Suprapubic skin (tissue), 4 donors: Measurements from ENCODE around the gene PSMC5.

Source experiments
- EP300 ChIP-seq: sonication (generic); formaldehyde crosslinking; IDR thresholded peaks from one replicate; pipeline ENCODE4 v1.6.1; 2017; ENCODE audit warnings: antibody characterized with exemption
- POLR2A ChIP-seq, 2 donors: fragments of 450-650 bp; IDR thresholded peaks; one replicate each; pipeline ENCODE4 v1.6.1; 2017; ENCODE audit warnings: antibody characterized with exemption in 2 of 2, mild to moderate bottlenecking in 2 of 2, moderate library complexity in 2 of 2
- POLR2AphosphoS5 ChIP-seq, 3 donors: sonication (generic); formaldehyde crosslinking; IDR thresholded peaks; one replicate each; pipeline ENCODE4 v1.6.1; 2017; ENCODE audit warnings: antibody characterized with exemption in 3 of 3
- TF ChIP-seq, protein P1 (sequence below), 2 donors: fragments of 200-600 bp in 1 of 2; fragments of 450-650 bp in 1 of 2; sonication (generic) in 1 of 2; IDR thresholded peaks; one replicate each; pipeline ENCODE4 v1.5.1; 2016 to 2019; ENCODE audit warnings: antibody characterized with exemption in 2 of 2, mild to moderate bottlenecking in 1 of 2, moderate library complexity in 1 of 2

DNA sequence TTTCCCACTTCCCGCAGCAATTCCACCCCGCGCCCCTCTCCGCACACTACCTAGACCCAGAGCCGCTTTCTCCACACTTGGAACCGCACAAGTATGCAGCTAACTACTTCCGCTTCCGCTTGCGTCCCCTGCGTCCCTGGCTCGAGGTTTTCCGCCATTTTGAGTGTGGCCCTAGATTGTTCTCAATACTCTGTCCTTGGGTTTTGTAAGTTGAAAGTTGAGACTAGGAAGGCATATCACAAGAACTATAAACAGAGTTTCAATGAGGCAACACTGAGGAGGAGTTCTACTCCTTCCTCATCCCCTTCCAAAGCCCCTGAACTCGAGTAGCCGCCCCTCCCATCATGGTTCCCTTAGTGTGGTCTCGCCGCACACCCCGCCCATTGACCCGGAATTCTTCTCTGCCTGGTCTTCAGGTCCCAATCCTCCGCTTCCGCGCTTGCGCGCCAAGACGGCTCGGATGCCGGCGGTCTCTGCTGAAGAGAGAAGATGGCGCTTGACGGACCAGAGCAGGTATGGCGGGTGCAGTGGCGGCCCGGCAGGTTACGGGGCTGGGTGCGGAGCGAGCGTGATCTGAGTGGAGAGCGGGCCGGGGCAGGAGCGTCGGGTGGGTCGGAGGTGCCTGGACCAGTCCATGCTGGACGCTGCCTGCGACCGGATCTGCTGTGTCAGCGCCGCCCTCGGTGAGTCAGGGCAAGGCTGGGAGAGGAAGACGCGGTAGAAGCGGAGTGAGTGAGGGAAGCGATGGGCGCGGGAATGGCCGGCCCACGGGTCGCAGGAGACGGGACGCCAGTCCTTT is at the start of gene PSMC5, which contains the start of gene FTSJ3:
- TF ChIP-seq, protein P1, sequence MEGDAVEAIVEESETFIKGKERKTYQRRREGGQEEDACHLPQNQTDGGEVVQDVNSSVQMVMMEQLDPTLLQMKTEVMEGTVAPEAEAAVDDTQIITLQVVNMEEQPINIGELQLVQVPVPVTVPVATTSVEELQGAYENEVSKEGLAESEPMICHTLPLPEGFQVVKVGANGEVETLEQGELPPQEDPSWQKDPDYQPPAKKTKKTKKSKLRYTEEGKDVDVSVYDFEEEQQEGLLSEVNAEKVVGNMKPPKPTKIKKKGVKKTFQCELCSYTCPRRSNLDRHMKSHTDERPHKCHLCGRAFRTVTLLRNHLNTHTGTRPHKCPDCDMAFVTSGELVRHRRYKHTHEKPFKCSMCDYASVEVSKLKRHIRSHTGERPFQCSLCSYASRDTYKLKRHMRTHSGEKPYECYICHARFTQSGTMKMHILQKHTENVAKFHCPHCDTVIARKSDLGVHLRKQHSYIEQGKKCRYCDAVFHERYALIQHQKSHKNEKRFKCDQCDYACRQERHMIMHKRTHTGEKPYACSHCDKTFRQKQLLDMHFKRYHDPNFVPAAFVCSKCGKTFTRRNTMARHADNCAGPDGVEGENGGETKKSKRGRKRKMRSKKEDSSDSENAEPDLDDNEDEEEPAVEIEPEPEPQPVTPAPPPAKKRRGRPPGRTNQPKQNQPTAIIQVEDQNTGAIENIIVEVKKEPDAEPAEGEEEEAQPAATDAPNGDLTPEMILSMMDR (IDR thresholded peaks at IDR 0.05) = peak in 1 of 2 donors; percentile 38
- peak in 2 of 3 donors; percentile 35 to 97 for TF ChIP-seq POLR2AphosphoS5 (IDR thresholded peaks at IDR 0.05)
- TF ChIP-seq EP300 = no peak
- peak in 1 of 2 donors; percentile 65 for TF ChIP-seq POLR2A (IDR thresholded peaks at IDR 0.05)
